ENCODE results near the gene NAT8L.
A peak's percentile ranks its signal among the peaks of the same experiment; 100 is the strongest.

NAT8L gene

DNA sequence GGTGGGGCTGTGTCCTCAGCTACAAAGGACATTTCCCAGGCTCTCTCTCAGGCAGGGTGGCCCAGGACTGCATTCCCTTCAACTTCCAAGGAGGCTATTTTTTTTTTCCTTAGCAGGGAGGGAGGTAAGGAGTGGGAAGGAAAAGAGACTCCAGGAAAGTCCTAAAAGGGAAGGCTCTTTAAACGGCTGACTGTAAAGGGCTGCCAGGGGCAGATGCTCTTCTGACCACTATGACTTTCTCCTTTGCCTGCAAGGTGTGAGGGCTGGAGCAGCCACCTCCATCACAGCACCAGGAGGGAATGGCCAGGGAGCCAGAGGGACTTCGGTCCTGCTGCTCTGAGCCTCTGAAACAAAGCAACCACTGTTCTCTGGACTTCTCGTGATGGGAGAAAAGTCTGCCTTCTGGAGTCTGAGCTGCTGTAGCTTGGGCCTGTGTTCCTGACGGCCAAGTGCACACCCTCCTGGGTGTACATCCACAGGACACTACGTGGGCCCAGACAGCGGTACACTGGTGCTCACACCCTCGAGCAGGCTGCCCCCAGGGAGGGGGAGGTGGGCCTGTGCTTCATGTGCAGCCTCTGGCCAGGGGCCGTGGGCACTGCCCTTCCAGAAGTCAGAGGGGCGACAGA is 17.9 kb downstream of the NAT8L start:
- DNase-seq = no peak

DNA sequence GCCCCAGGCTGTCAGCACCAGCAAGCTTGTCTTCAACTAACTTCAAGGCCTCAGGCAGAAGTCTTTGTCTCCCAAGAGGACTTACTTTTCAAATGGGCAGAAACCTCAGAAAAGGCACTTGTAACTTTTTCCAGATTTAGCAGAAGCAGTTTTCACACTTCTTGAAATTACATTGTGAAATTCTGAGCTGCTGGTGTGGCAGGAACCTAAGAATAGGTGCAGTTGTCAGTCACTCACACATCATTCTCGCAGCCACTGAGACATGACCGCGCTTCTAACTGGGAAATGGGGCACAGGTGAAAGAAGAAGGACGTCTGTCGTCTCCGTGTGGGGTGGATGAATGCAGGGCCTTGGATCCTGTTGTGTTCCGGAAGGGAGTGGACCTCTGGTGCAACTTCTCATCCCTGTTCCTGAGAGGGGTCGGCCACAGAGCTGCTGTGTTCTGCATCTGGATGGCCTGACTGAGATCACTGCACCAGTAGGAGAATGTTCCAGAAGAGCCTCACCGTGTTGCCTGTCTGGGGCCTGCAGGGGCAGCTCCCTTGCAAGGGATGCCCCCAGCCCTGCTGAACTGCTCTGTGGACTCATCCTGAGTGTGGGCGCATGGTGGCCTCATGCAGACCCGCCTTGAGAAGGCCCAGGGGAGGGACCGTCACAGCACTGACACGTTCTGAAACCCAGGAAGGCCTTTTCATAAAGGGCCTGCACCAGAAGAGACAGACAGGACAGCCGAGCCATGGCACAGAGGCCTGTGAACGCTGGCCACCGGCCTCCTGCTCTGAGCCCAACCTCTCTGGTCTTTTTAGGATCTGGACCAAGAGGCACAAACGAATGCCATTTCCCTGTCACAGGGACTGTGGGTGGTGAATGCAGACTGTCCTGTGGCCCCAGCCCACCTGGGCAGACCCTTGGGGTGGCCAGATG is 18.7 kb downstream of the NAT8L start:
- no peak for DNase-seq

GRCh38 chr4:2078584-2078983 is 19.5 kb downstream of the NAT8L start:
- no peak for DNase-seq

GRCh38 chr4:2079006-2079405 is 19.9 kb downstream of the NAT8L start:
- DNase-seq = no peak

- DNase-seq = no peak
Observed at GRCh38 chr4:2079926-2080325, 20.8 kb downstream of the NAT8L start.

- no peak for DNase-seq
Observed at GRCh38 chr4:2080429-2081300, 21.5 kb downstream of the NAT8L start.

DNA sequence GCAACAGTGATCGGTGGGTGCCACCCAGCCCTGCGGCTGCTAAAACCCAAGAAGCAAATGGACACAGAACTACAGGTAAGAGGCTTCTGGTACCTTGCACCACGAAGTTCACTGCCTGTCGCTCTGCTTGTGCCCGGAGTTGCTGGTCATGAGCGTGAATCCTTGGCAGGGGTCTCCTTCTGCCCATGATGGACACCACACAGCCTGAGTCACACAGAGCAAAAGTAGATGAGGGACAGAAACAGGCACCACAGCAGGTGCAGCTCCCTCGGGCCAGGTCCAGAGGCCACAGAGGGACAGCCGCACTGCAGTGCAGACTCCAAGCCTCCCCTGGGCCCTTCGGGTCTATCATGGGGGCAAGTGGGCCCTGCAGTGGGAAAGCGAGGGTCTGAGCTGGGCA is 22.4 kb downstream of the NAT8L start:
- no peak for DNase-seq

DNA sequence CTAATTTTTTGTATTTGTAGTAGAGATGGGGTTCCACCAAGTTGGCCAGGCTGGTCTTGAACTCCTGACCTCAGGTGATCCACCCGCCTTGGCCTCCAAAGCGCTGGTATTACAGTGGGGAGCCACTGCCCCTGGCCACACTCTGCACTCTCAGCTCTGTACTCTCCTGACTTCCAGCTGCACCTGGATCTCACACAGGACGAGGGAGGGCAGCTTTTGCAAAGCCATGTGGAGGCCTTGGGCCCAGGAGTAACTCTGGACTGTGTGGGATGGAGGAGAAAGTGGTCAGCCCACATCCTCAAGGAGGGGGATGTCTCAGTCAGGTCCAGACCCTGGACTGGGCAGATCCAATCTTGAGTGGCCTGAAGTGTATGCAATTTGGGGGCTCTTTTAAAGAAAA is 23.0 kb downstream of the NAT8L start:
- DNase-seq = no peak

DNA sequence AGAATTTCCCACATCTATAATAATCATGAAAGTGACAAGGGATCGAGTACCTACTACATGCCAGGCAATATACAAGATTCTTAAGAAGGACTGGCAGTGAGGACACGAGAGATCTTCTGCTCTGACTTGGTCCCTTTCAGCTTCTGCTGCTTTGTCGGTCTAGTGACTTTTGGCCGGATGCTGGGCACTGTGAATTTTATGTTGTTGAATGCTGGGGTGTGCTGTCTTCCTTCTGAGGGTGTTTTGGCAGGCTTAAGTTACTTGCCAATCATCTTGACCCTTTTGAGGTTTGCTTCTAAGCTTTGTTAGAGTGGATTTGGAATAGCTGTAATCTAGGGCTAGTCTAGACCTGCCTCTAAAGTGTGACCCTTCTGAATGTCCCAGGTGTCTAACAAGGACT is 23.5 kb downstream of the NAT8L start:
- no peak for DNase-seq

- DNase-seq = no peak
Observed at GRCh38 chr4:2083116-2083825, 24.1 kb downstream of the NAT8L start.

DNA sequence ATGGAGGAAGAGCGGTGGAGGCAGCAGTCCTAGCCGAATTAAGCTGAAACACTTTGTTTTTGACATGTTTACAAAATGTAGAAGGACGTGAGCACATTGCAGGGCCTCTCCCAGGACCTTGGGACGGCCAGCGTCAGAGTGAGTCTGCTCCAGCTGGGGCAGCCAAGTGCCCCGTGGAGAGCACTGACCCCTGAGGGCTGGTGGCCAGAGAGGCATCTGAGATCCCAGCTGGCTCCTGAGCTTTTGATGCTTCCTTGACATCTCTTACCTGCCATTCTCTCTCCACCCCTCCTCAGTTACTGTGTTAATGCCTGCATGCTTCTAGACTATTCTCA is 24.7 kb downstream of the NAT8L start:
- DNase-seq = no peak

- DNase-seq = no peak
Observed at GRCh38 chr4:2084316-2084715, 25.2 kb downstream of the NAT8L start.

GRCh38 chr4:2085496-2085901 is 26.4 kb downstream of the NAT8L start:
- no peak for DNase-seq

- no peak for DNase-seq
Observed at GRCh38 chr4:2087170-2087569, 28.0 kb downstream of the NAT8L start.

DNA sequence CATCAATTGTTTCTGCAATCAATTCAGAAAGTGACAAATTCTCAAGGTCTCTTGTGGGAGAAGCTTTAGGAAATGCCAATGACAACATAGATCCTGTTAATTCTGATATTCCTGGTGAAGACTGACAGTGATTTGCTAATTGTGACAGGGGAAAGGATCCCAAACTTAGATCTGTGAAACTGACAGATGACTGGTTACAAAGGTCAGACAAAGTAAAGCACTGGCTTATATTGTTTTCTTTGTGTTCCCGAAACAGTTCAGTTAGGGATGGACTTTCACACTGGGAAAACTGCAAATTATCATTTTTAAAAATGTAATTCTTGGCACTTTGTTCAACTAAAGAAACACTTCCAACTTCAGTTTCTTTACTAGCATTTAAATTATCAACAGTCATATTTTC is 30.1 kb downstream of the NAT8L start:
- DNase-seq = no peak

DNA sequence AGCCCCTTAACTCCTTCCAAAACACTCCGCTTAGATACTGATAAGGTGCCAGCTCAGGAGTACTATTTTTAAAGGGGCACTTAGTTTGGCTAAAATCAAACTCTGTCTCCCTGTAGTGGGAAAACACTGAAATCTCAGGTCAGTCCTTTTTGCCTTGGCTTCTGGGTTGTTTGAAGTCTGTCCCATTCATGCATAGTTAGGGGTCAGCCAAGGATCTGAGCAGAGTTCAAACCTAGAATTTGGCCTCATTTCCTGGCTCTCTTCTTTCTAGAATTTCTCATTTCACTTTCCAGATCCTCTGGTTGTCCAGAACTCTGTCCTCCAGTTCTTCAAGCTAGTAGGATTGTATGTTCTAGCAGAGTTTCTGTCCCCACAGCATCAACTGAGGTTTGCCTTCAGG is 31.5 kb downstream of the NAT8L start:
- DNase-seq = no peak

DNA sequence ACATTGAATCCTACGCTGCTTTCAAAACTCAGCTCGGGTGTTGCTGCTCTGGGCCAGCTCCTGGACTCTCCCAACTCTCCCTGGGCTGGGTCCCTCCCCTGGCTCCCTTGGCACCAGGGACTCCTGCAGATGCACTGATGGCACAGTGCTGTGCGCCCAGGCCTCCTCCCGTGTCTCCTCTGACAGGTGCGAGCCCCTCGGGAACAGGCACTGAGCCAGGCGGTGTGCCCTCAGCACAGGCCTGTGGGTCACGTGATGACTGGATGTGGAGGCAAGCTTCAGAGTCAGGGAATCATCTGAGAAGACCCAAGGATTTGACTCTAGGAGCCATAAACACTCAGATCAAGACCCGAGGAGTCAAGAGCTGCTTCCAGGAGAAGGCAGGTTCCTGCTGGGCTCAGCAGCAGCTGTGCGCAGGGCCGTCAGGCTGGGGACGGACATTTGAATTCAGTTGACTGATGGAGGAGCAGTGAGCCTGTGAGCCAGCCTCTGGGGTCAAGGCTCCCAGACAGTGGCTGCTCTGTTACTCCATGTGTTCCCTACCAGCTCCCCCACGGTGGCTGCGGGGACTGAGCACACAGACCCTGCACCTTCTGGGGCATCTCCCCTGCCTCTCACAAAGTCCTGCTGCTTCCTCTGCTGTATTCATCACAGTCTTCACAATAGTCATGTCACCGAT is 33.0 kb downstream of the NAT8L start:
- peak; percentile 42 for DNase-seq

DNA sequence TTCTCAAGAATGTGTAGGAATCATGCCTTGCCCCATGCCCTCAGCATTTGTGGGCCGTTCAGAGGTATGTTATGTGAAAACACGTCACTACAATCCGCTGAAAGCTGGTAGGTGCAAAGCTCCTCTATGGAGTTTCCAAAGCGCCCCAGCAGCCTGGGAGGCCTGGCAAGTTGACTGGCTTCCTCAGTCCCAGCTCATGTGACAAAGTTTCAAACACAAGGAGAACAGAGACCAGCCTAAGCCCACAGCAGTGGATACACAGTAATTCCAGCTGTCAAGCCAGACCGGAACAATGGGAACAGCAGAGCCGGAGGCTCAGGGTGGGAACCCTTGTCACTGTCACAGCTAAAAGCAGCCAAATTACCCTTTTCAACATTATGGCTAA is 33.5 kb downstream of the NAT8L start:
- no peak for DNase-seq

- no peak for DNase-seq
Observed at GRCh38 chr4:2093265-2093664, 34.1 kb downstream of the NAT8L start.

GRCh38 chr4:2094545-2094944 is 35.4 kb downstream of the NAT8L start:
- DNase-seq = no peak

- DNase-seq = no peak
Observed at GRCh38 chr4:2095236-2096072, 36.3 kb downstream of the NAT8L start.

Data from retina (tissue), 1 donor.